ENCODE measurements around the gene XPO6. TPM values are rescaled to one million over a fixed set of nuclear protein-coding genes. Genes with fewer than 3 reads are reported as not detected.

Gene XPO6
- polyA plus RNA-seq, 1 donor (not counting 4 experiments of a cell fraction or from before 2014, with no cell fraction given) = 127 TPM

DNA sequence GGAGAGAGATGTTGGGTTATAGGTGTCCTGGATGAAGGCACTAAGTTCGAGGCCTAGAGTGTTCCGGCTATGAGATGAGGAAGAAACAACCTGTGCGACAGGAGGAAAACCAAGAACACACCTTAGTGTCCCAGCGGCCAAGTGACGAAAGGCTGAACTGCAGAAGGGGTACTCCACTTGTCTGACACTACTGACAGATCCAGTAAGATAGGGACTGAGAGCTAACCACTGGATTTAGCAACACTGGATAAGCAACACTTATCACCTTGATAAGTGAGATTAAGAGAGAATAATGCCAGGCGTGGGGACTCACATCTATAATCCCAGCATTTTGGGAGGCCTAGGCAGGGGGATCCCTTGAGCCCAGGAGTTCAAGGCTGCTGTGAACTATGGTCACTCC is 7.1 kb downstream of the XPO6 start:
- Histone ChIP-seq H3K36me3 (ENCODE audit: control insufficient read depth in 2 of 2, extremely low read depth in 1 of 2, insufficient read depth in 2 of 2, low read length in 2 of 2) (peaks cover 31 to 54% of the 10 kb centered on the region in 2 experiments), H3K9me3 (ENCODE audit: control insufficient read depth, low read depth, low read length) (no peaks in the 10 kb centered on the region), H3K4me2 (ENCODE audit: control insufficient read depth, extremely low read depth, insufficient read depth, low read depth, low read length) (no peak overlapping the region), H4K20me1 (ENCODE audit: control insufficient read depth, extremely low read depth, insufficient read depth, low read length) (peaks cover 38% of the 10 kb centered on the region), H3K4me1 (ENCODE audit: control insufficient read depth, extremely low read depth, insufficient read depth, low read length) (peaks cover 14% of the 10 kb centered on the region), H2AFZ (ENCODE audit: control insufficient read depth, low read length) (no peak overlapping the region), H3K9ac (ENCODE audit: control insufficient read depth, extremely low read depth, insufficient read depth, low read length) (no peak overlapping the region), H3K27ac (ENCODE audit: control insufficient read depth, insufficient read depth, low read length) (no peak overlapping the region), H3K27me3 (ENCODE audit: control insufficient read depth, extremely low read depth, insufficient read depth, low read length) (no peaks in the 10 kb centered on the region), H3K4me3 (ENCODE audit: control insufficient read depth in 2 of 3, extremely low read depth in 1 of 3, insufficient read depth in 2 of 3, low read depth in 1 of 3, low read length in 3 of 3) (no peak overlapping the region), H3K79me2 (ENCODE audit: control insufficient read depth, insufficient read depth, low read length) (peaks cover 97% of the 10 kb centered on the region), H3K9me1 (ENCODE audit: control insufficient read depth, extremely low read depth, insufficient read depth, low read length) (peaks cover 7% of the 10 kb centered on the region)
- FAIRE-seq = no peak
- dilution Hi-C loops (cut with MboI; ENCODE audit: extremely low pct_ligation_motif_present, low sequenced_read_pairs) = no loop called here
- TF ChIP-seq, protein P1, sequence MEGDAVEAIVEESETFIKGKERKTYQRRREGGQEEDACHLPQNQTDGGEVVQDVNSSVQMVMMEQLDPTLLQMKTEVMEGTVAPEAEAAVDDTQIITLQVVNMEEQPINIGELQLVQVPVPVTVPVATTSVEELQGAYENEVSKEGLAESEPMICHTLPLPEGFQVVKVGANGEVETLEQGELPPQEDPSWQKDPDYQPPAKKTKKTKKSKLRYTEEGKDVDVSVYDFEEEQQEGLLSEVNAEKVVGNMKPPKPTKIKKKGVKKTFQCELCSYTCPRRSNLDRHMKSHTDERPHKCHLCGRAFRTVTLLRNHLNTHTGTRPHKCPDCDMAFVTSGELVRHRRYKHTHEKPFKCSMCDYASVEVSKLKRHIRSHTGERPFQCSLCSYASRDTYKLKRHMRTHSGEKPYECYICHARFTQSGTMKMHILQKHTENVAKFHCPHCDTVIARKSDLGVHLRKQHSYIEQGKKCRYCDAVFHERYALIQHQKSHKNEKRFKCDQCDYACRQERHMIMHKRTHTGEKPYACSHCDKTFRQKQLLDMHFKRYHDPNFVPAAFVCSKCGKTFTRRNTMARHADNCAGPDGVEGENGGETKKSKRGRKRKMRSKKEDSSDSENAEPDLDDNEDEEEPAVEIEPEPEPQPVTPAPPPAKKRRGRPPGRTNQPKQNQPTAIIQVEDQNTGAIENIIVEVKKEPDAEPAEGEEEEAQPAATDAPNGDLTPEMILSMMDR (optimal IDR thresholded peaks at IDR 0.05 in 1 of 3, IDR thresholded peaks at IDR 0.05 in 1 of 3, conservative IDR thresholded peaks at IDR 0.05 in 1 of 3; ENCODE audit: extremely low read depth in 1 of 3, insufficient read depth in 2 of 3, low read length in 3 of 3) = no peak
- no peak for TF ChIP-seq EZH2 (IDR thresholded peaks at IDR 0.05; ENCODE audit: low read length)
- no peak for DNase-seq (ENCODE audit: low read depth, low spot score)

DNA sequence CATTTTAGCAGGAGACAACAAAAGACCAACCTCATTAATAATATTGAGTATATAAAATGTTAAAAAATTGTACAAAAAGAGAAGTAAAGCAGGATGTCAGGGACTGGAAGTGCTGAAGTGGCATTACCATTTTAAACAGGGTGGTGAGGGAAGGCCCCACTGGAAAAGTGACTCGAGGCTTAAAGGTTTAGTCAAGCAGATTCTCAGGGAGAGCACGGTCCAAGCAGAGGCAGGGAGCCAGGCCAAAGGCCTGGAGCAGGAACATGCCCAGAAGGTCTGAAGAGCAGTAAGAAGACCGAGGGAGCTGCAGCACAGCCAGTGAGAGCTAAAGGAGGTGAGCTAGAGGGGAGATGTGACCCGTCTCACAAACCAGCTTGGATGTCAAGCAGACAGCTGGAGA is 7.6 kb downstream of the XPO6 start:
- dilution Hi-C loops (cut with MboI; ENCODE audit: extremely low pct_ligation_motif_present, low sequenced_read_pairs) = no loop called here
- Histone ChIP-seq H3K9ac (ENCODE audit: control insufficient read depth, extremely low read depth, insufficient read depth, low read length) (no peak overlapping the region), H2AFZ (ENCODE audit: control insufficient read depth, low read length) (no peak overlapping the region), H3K27ac (ENCODE audit: control insufficient read depth, insufficient read depth, low read length) (no peak overlapping the region), H3K27me3 (ENCODE audit: control insufficient read depth, extremely low read depth, insufficient read depth, low read length) (no peaks in the 10 kb centered on the region), H4K20me1 (ENCODE audit: control insufficient read depth, extremely low read depth, insufficient read depth, low read length) (peaks cover 38% of the 10 kb centered on the region), H3K79me2 (ENCODE audit: control insufficient read depth, insufficient read depth, low read length) (peaks cover 97% of the 10 kb centered on the region), H3K4me2 (ENCODE audit: control insufficient read depth, extremely low read depth, insufficient read depth, low read depth, low read length) (no peak overlapping the region), H3K4me3 (ENCODE audit: control insufficient read depth in 2 of 3, extremely low read depth in 1 of 3, insufficient read depth in 2 of 3, low read depth in 1 of 3, low read length in 3 of 3) (no peak overlapping the region), H3K4me1 (ENCODE audit: control insufficient read depth, extremely low read depth, insufficient read depth, low read length) (peaks cover 13% of the 10 kb centered on the region), H3K36me3 (ENCODE audit: control insufficient read depth in 2 of 2, extremely low read depth in 1 of 2, insufficient read depth in 2 of 2, low read length in 2 of 2) (peaks cover 33 to 52% of the 10 kb centered on the region in 2 experiments), H3K9me3 (ENCODE audit: control insufficient read depth, low read depth, low read length) (no peaks in the 10 kb centered on the region), H3K9me1 (ENCODE audit: control insufficient read depth, extremely low read depth, insufficient read depth, low read length) (peaks cover 7% of the 10 kb centered on the region)
- TF ChIP-seq EZH2 (IDR thresholded peaks at IDR 0.05; ENCODE audit: low read length) = no peak
- TF ChIP-seq, protein P1 (optimal IDR thresholded peaks at IDR 0.05 in 1 of 3, IDR thresholded peaks at IDR 0.05 in 1 of 3, conservative IDR thresholded peaks at IDR 0.05 in 1 of 3; ENCODE audit: extremely low read depth in 1 of 3, insufficient read depth in 2 of 3, low read length in 3 of 3) = no peak
- DNase-seq (ENCODE audit: low read depth, low spot score) (no peak), FAIRE-seq (no peak)
